ENCODE results near the gene PNPO. TPM values are rescaled to one million over a fixed set of nuclear protein-coding genes. Genes with fewer than 3 reads are reported as not detected.

PNPO gene
- total RNA-seq, 2 donors from 2014 or later, result 16.9 to 28.9 TPM

DNA sequence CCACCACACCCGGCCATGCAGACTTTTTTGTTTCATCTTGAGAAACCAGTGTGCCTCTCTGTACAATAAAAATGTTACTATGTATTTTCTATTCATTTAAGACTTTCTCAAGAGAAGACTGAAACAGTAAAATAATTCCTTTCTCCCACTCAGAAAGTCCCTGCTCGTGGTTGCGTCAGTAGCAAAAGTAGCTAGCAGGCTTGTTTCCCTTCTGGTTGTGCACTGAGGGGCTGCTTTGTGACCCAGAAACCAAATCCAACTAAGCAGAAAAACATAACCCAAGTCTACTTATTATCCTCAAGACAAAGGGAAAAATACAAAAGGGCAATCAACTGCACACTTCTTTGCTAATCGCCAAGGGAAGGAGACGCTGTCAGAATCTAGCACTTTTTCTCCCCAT, 3.4 kb upstream of the PNPO start:
- H3K36me3 ChIP-seq, result no peaks in the 10 kb centered on the region
- H3K27me3 ChIP-seq (replicated peaks; ENCODE audit: insufficient read depth), result no peaks in the 10 kb centered on the region
- DNase-seq (ENCODE audit: low spot score), result no peak
- TF ChIP-seq, protein P1, sequence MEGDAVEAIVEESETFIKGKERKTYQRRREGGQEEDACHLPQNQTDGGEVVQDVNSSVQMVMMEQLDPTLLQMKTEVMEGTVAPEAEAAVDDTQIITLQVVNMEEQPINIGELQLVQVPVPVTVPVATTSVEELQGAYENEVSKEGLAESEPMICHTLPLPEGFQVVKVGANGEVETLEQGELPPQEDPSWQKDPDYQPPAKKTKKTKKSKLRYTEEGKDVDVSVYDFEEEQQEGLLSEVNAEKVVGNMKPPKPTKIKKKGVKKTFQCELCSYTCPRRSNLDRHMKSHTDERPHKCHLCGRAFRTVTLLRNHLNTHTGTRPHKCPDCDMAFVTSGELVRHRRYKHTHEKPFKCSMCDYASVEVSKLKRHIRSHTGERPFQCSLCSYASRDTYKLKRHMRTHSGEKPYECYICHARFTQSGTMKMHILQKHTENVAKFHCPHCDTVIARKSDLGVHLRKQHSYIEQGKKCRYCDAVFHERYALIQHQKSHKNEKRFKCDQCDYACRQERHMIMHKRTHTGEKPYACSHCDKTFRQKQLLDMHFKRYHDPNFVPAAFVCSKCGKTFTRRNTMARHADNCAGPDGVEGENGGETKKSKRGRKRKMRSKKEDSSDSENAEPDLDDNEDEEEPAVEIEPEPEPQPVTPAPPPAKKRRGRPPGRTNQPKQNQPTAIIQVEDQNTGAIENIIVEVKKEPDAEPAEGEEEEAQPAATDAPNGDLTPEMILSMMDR (IDR thresholded peaks at IDR 0.05), result no peak
- no peaks in the 10 kb centered on the region for H3K9me3 ChIP-seq
- no peak overlapping the region for H3K27ac ChIP-seq
- no peak for ATAC-seq (ENCODE audit: insufficient number of reproducible peaks, low FRiP score, low read depth)
- H3K4me1 ChIP-seq (ENCODE audit: control insufficient read depth in 1 of 2, low read depth in 2 of 2), result peaks cover 5 to 19% of the 10 kb centered on the region in 2 donors
- no peak overlapping the region for H3K4me3 ChIP-seq

DNA sequence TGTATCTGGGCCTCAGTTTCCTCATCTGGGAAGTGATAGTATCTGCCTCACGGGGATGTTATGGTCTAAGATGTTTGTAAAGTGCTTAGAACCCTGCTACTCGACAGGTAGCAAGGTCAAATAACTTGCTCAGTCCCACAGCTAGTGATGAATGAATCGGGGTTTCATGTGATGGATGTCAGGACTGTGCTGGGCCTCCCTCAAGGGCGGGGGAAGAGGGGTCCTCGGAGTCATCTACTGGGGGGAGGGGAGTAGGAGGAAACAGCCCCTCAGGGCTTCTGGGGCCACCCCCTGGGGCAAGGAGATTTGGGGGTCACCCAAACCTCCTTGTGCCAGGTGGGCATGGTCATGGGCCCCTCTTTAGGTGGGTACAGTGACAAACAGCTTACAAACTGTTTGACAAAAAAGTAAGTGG, 732 bp downstream of the PNPO start:
- TF ChIP-seq, protein P1 (IDR thresholded peaks at IDR 0.05), result no peak
- Histone ChIP-seq H3K9me3 (no peaks in the 10 kb centered on the region), H3K36me3 (no peaks in the 10 kb centered on the region), H3K27ac (peak overlapping the region; percentile 80 to 84), H3K27me3 (replicated peaks; ENCODE audit: insufficient read depth) (no peaks in the 10 kb centered on the region), H3K4me3 (peak overlapping the region; percentile 95), H3K4me1 (ENCODE audit: control insufficient read depth in 1 of 2, low read depth in 2 of 2) (peaks cover 9 to 31% of the 10 kb centered on the region in 2 donors)
- DNase-seq (ENCODE audit: low spot score) (no peak), ATAC-seq (ENCODE audit: insufficient number of reproducible peaks, low FRiP score, low read depth) (no peak)

DNA sequence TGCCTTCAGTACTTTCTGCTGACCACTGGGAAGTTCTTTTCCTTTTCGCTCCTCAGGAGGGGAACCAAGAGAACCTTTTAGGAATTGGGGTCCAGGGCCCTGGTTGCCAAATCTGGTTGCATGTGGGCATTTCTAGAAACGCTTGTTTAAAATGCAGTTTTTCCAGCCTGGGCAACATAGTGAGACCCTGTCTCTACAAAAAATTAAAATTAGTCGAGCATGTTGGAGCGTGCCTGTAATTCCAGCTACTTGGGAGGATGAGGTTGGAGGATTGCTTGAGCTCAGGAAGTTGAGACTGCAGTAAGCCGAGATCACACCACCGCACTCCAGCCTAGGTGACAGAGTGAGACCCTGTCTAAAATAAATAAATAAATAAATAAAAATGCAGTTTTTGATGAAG, 1.2 kb downstream of the PNPO start:
- no peak for ATAC-seq (ENCODE audit: insufficient number of reproducible peaks, low FRiP score, low read depth)

DNA sequence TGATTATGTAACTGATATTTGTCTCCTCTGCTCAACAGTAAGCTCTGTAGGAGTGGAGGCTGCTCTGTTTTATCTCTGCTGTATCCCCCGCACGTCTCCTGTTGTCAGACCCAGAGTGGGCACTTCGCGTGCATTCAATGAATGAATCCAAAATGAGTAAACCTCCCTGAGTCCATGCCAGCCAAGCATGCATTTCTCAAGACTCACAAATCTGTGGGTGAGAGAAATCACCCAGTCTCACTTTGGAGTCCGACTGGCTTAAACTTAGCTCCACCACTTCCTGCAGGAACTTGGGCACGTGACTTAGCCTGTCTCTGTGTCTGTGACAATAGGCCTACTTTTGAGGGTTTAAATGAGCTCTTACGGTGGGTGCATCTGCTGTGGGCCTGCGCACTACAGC, 3.7 kb downstream of the PNPO start:
- peaks cover 13 to 44% of the 10 kb centered on the region in 2 donors for H3K4me1 ChIP-seq (ENCODE audit: control insufficient read depth in 1 of 2, low read depth in 2 of 2)
- DNase-seq (ENCODE audit: low spot score), result no peak
- H3K36me3 ChIP-seq, result no peaks in the 10 kb centered on the region
- no peak overlapping the region for H3K4me3 ChIP-seq
- H3K9me3 ChIP-seq, result no peaks in the 10 kb centered on the region
- TF ChIP-seq, protein P1 (IDR thresholded peaks at IDR 0.05), result no peak
- ATAC-seq (ENCODE audit: insufficient number of reproducible peaks, low FRiP score, low read depth), result no peak
- peak overlapping the region; percentile 19 to 52 for H3K27ac ChIP-seq
- H3K27me3 ChIP-seq (replicated peaks; ENCODE audit: insufficient read depth), result no peaks in the 10 kb centered on the region

More for the DNA sequence above, 1.2 kb downstream of the PNPO start:
- Histone ChIP-seq H3K27ac (no peak overlapping the region), H3K27me3 (replicated peaks; ENCODE audit: insufficient read depth) (no peaks in the 10 kb centered on the region), H3K4me1 (ENCODE audit: control insufficient read depth in 1 of 2, low read depth in 2 of 2) (peaks cover 9 to 31% of the 10 kb centered on the region in 2 donors), H3K4me3 (peak overlapping the region; percentile 95), H3K36me3 (no peaks in the 10 kb centered on the region), H3K9me3 (no peaks in the 10 kb centered on the region)
- TF ChIP-seq, protein P1 (IDR thresholded peaks at IDR 0.05), result no peak
- DNase-seq (ENCODE audit: low spot score), result no peak

DNA sequence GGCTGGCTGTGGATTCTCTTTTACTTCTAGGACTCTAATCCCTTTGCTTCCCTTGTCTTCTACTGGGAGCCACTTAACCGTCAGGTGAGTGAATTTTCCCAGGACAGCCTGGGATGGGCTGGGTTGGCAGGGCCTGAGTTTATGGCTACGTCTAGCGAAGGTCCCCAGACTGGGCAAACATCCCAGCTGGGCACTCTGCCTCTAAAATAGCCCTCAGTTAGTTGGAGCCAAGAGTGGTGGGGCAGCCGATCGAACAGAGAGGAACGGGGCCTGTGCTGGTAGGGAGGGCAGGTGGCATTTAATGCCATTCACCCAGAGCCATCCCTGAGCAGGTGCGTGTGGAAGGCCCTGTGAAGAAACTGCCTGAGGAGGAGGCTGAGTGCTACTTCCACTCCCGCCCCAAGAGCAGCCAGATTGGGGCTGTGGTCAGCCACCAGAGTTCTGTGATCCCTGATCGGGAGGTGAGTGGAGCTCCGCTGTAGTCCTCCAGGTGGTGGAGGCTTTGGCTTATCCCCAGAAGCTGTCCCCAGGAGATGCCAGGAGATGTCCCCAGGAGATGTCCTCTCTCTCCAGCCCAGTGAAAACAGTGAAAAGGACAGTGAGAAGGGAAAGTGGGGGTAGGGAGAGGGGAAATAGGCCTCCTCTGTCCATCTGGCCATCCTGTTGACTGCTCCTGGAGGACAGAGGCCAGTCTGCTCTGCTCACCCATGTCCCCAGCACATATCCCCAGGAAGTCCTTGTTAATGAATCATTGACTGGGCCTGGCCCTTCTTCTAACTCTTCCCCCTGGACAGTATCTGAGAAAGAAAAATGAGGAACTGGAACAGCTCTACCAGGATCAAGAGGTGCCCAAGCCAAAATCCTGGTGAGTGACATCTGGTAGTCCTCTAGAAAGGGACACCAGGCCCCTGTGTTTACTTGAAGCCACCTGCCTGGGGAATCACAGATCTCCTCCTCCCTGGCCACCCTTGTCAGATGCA, 4.4 kb downstream of the PNPO start:
- Histone ChIP-seq H3K27me3 (replicated peaks; ENCODE audit: insufficient read depth) (no peaks in the 10 kb centered on the region), H3K27ac (peak overlapping the region; percentile 19 to 52), H3K9me3 (no peaks in the 10 kb centered on the region), H3K36me3 (no peaks in the 10 kb centered on the region), H3K4me1 (ENCODE audit: control insufficient read depth in 1 of 2, low read depth in 2 of 2) (peaks cover 13 to 40% of the 10 kb centered on the region in 2 donors), H3K4me3 (no peak overlapping the region)
- no peak for ATAC-seq (ENCODE audit: insufficient number of reproducible peaks, low FRiP score, low read depth)
- TF ChIP-seq, protein P1 (IDR thresholded peaks at IDR 0.05), result no peak
- DNase-seq (ENCODE audit: low spot score), result no peak

Measured in thoracic aorta (tissue), 2 donors.